Myocyte (in vitro differentiated cells): ENCODE results near the gene ARHGAP22. TPM values are rescaled to one million over a fixed set of nuclear protein-coding genes. Genes with fewer than 3 reads are reported as not detected.

Experiments
- DNase-seq: peaks from one replicate; pipeline ENCODE4 v3.0.0-alpha.2; 2012; ENCODE audit warnings: low read depth
- total RNA-seq: library from RNA; depleted of rRNA; stranded (reverse); fragments of >200 nt; gene quantifications from 2 replicates; pipeline ENCODE4 v1.2.3, GENCODE V29; 2014

The ARHGAP22 gene
- total RNA-seq, 1 donor from 2014 or later: 42.8 TPM

DNA sequence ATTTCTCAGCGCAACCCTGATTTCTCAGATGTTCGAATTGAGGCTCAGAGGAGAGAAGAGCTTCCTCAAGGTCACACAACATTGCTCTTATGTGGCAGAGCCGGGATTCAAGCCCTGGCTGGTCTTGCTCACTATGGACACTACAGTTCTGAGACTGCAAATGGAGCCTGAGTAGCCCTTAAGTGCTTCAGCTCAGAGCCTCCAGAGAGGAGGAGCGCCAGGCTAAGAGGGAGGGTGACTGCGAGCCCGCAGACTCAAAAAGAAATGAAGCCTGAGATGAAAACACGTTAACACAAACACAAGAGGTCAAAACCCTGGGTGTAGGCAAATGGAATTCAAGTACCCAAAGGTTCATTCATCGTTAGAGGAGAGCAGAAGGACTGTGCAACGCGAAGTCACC is 13.9 kb downstream of the ARHGAP22 start:
- no peak for DNase-seq

- DNase-seq: peak; percentile 92
These were observed 15.6 kb downstream of the ARHGAP22 start for GRCh38 chr10:48589266-48589665.

- no peak for DNase-seq
These were observed 17.1 kb downstream of the ARHGAP22 start for GRCh38 chr10:48587819-48588218.

GRCh38 chr10:48587101-48587500 is 17.8 kb downstream of the ARHGAP22 start:
- DNase-seq: no peak

DNA sequence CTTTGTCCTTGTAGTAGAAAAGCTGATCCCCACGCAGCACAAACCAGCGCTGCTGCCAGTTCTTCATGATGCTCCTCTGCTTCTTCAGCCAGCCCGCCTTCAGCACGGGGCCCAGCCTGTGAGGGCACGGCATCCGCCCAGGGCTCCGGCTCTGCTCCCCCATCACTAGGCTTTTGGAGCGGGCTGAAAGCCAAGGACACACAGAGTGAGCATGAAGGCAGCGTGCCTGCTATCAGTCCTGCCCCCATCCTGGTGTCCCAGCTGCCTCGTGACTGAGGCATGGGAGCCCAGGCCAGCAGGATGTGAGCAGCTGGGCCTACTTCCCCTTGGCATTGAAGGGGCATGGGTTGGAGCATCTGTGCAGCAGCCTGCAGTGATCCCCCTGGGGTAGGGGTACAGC is 21.9 kb downstream of the ARHGAP22 start:
- DNase-seq: no peak

DNA sequence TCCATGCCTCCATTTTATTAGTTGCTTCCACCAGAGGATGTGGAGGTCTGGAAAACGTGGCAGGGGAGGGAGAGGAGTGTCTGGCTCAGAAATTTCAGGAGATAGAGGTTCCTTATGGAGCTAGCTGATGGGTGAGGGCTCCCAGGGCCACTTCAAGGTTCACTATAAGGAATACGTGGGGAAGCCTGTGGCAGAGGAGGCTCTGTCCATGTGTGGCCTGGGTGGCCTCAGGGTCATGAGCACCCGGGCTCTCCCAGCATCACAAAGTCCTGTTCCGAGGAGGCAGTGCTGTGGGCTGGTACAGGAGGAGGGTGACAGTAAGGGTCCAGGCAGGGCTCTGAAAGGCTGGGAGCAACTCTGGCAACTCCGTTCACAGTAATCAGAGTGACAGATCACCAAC is 24.6 kb downstream of the ARHGAP22 start:
- no peak for DNase-seq

- peak; percentile 74 for DNase-seq
These were observed 25.5 kb downstream of the ARHGAP22 start for GRCh38 chr10:48579251-48579960.

DNA sequence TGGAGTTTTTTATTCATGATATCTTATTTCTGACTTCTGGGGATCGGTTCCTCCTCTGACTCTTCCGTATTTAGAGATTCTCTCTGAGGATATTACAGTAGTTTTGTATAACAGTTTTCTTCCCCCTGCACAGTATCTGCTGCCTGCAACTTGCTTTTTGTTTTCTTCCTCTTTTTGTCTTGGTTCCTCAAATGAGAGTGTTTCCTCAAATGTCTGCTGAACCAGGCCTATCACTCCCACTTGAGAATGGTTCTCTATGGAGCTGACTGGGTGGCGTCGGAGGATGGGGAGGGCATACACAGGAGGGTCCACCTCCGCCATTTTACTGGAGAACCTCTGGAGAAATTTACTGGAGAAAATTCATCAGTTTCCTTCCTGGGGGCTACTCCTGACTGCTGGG is 27.7 kb downstream of the ARHGAP22 start:
- DNase-seq: no peak

GRCh38 chr10:48576501-48576900 is 28.4 kb downstream of the ARHGAP22 start:
- no peak for DNase-seq

DNA sequence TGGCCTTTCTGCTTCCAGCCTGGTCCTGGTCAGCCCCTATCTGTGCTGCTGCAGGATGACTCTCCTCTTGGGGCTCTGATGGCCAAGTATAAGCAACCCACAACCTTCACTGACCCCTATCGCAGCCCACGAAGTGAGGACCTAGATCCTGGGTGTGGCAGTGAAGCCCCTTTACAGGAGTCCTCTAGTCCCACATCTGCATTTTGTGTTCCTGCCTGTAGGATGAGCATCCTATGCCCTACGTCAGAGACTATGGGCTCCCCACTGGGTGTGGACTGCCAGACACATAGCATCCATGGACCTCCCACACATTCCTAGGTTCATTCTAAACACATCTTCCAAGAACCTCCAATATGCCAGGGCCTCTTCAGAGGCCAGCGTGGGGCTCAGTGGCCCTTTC is 29.0 kb downstream of the ARHGAP22 start:
- no peak for DNase-seq

DNA sequence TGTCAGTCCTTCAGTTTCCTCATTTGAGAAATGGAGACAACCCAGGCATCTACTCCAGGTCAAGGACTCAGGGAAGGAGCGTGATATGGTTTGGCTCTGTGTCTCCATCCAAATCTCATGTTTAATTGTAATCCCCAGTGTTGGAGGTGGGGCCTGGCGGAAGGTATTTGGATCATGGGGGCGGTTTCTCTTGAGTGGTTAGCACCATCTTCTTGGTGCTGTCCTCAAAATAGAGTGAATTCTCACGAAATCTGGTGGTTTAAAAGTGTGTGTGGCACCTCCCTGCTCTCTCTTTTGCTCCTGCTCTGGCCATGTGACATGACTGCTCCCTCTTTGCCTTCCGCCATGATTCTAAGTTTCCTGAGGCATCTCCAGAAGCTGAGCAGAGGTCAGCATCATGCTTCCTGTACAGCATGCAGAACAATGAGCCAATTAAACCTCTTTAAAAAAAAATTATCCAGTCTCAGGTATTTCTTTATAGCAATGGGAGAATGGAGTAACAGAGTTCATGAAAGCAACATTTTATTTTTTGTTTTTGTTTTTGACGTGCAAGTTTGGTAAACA is 30.0 kb downstream of the ARHGAP22 start:
- no peak for DNase-seq

GRCh38 chr10:48574322-48574796 is 30.5 kb downstream of the ARHGAP22 start:
- no peak for DNase-seq

GRCh38 chr10:48573045-48573444 is 31.8 kb downstream of the ARHGAP22 start:
- no peak for DNase-seq

DNA sequence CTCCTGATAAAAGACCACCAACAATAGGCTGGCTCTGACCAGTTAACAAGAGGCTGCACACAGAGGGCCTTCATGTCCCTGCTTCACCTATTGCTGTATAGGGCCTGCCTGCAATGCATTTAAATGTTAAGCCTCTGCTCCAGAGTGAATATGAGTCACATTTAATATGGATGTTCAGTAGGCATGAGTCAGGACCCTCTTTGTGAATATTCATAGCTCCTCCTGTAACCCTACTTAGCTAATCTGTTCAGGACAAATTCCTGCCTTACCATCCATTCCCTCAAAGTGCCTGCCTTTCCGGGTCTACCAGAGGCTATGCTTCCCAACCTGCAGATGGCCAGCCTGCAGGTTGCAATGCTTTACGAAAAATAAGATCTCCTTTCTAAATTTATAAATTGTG is 32.5 kb downstream of the ARHGAP22 start:
- DNase-seq: no peak

DNA sequence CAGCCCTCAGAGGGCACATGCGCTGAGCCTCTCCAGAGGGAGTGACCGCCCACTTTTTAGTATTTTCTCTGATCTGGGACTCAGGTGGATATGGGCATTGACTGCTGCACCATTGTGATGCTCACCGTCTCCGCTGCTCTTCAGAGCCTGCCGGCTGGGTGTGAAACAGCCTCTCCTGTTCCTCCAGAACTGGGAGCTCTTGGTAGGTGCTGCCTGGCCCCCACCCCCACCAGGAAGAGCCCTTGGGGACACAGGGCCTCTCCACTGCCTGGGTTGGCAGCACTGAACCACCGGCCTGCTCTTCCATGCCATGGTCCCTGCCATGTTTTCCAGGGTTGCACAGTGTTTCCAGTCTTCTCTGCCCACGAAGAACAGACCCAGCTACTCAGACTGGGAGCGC is 36.3 kb downstream of the ARHGAP22 start:
- no peak for DNase-seq

- DNase-seq: no peak
These were observed 36.7 kb downstream of the ARHGAP22 start for GRCh38 chr10:48568131-48568530.

- no peak for DNase-seq
These were observed 37.5 kb downstream of the ARHGAP22 start for GRCh38 chr10:48567346-48567745.

- no peak for DNase-seq
These were observed 40.3 kb downstream of the ARHGAP22 start for GRCh38 chr10:48564466-48565160.

DNA sequence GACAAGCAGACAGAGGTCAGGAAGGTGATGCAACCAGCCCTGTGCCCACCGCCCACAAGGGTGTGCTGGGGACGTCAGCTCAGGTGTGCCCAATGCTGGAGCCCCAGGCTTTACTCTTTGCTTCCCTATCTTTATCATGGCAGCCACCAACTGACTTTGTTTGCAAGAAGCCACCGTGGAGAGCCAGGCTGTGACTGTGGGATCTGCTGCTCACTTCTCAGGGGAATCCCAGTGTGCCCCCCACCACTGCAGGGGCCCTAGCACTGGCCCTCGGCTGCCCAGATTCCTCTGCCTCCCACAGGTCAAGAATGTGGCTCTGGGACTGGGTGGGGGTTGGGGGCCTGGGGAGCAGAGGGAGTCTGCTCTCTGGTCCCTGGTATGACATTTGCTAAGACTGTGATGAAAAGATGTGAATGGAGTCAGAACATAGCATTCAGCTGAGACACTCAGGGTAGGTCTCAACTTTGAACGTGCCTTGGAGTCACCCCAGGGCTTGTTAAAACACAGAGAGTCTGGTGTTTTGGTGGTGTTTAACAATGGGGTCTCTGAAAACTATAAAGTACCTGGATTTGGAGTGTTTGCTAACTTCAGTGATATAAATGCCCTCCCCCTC is 47.3 kb downstream of the ARHGAP22 start:
- DNase-seq: no peak

DNA sequence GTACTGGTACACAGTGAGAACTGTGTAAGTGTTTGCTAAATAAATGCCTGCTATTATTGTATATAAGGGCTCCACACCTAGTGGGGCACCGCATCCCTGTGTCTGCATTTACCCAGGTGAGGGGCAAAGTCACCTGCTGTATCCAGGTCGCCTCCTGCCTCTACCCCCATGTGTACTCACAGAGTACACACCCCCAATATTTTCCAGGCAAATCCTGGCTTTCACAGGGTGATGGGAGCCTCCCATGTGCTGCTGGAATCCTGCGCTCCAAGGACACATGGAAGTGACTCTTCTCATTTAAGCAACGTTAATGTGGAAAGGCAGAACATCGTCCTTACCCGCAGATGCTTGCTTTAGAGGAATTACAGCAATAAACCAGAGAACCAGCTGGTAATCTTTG is 48.2 kb downstream of the ARHGAP22 start:
- DNase-seq: no peak

- DNase-seq: no peak
These were observed 48.8 kb downstream of the ARHGAP22 start for GRCh38 chr10:48556065-48556464.
